SK-N-SH treated with all-trans-retinoic acid at 6 μM for 48 hours (cell line): Measurements from ENCODE around the gene CNOT9.

Source experiments
- ATAC-seq: fragments of 200-7000 bp; cut with Tn5 transposase; 3 replicates; pipeline ENCODE4 v1.9.1; 2020; ENCODE audit warnings: mild to moderate bottlenecking, moderate library complexity
- ARNTL ChIP-seq: fragments of 450-650 bp; formaldehyde crosslinking; IDR thresholded peaks from 2 replicates; pipeline ENCODE4 v1.5.0; 2020; ENCODE audit warnings: low read depth, mild to moderate bottlenecking, moderate library complexity, borderline replicate concordance
- BACH2 ChIP-seq: fragments of 250-450 bp; sonication (Bioruptor Pico); IDR thresholded peaks from 2 replicates; pipeline ENCODE4 v1.9.0; 2021; ENCODE audit warnings: mild to moderate bottlenecking, borderline replicate concordance
- CSDC2 ChIP-seq: fragments of 250-450 bp; sonication (Bioruptor Pico); IDR thresholded peaks from 2 replicates; pipeline ENCODE4 v1.5.0; 2020; ENCODE audit warnings: mild to moderate bottlenecking, moderate library complexity
- ESRRG ChIP-seq: fragments of 250-450 bp; sonication (Bioruptor Pico); IDR thresholded peaks from 2 replicates; pipeline ENCODE4 v1.6.1; 2021; ENCODE audit warnings: mild to moderate bottlenecking
- GLIS3 ChIP-seq: fragments of 250-450 bp; sonication (Bioruptor Pico); IDR thresholded peaks from 2 replicates; pipeline ENCODE4 v1.5.0; 2020; ENCODE audit warnings: mild to moderate bottlenecking, moderate library complexity
- ISL1 ChIP-seq: fragments of 250-450 bp; sonication (Bioruptor Pico); IDR thresholded peaks from 2 replicates; pipeline ENCODE4 v2.1.2; 2022; ENCODE audit warnings: mild to moderate bottlenecking, moderate library complexity
- OSR1 ChIP-seq: fragments of 250-450 bp; sonication (Bioruptor Pico); IDR thresholded peaks from 2 replicates; pipeline ENCODE4 v1.8.0; 2022; ENCODE audit warnings: moderate library complexity, mild to moderate bottlenecking, inconsistent platforms
- RARB ChIP-seq: fragments of 250-450 bp; sonication (Bioruptor Pico); IDR thresholded peaks from 2 replicates; pipeline ENCODE4 v1.8.0; 2021; ENCODE audit warnings: mild to moderate bottlenecking, moderate library complexity
- SNAI2 ChIP-seq: fragments of 250-450 bp; sonication (Bioruptor Pico); IDR thresholded peaks from 2 replicates; pipeline ENCODE4 v1.5.0; 2020; ENCODE audit warnings: mild to moderate bottlenecking, moderate library complexity
- TCF4 ChIP-seq: fragments of 250-450 bp; sonication (Bioruptor Pico); IDR thresholded peaks from 2 replicates; pipeline ENCODE4 v1.8.0; 2021; ENCODE audit warnings: mild to moderate bottlenecking, moderate library complexity, borderline replicate concordance
- TOX ChIP-seq: fragments of 250-450 bp; sonication (Bioruptor Pico); IDR thresholded peaks from 2 replicates; pipeline ENCODE4 v1.8.0; 2021; ENCODE audit warnings: mild to moderate bottlenecking, moderate library complexity, borderline replicate concordance
- ZFP3 ChIP-seq: fragments of 250-450 bp; sonication (Bioruptor Pico); IDR thresholded peaks from 2 replicates; pipeline ENCODE4 v1.5.0; 2020; ENCODE audit warnings: mild to moderate bottlenecking, moderate library complexity
- ZFP30 ChIP-seq: fragments of 450-650 bp; formaldehyde crosslinking; IDR thresholded peaks from 2 replicates; pipeline ENCODE4 v1.5.0; 2022; ENCODE audit warnings: mild to moderate bottlenecking, moderate library complexity
- ZNF565 ChIP-seq: fragments of 450-650 bp; formaldehyde crosslinking; conservative IDR thresholded peaks from 2 replicates; pipeline ENCODE4 v1.5.0; 2020; ENCODE audit warnings: low read depth, mild to moderate bottlenecking, moderate library complexity
- ZNF70 ChIP-seq: fragments of 450-650 bp; formaldehyde crosslinking; IDR thresholded peaks from 2 replicates; pipeline ENCODE4 v1.5.0; 2020; ENCODE audit warnings: mild to moderate bottlenecking, moderate library complexity
- TF ChIP-seq, protein P1 (sequence below): fragments of 250-450 bp; sonication (Bioruptor Pico); IDR thresholded peaks from 2 replicates; pipeline ENCODE4 v1.5.0; 2020; ENCODE audit warnings: mild to moderate bottlenecking, moderate library complexity
- TF ChIP-seq, protein P2 (sequence below): fragments of 250-450 bp; sonication (Bioruptor Pico); IDR thresholded peaks from 2 replicates; pipeline ENCODE4 v1.8.0; 2020; ENCODE audit warnings: mild to moderate bottlenecking, moderate library complexity, borderline replicate concordance
- TF ChIP-seq, protein P3 (sequence below): fragments of 250-450 bp; sonication (Bioruptor Pico); IDR thresholded peaks from 2 replicates; pipeline ENCODE4 v1.5.1; 2021; ENCODE audit warnings: mild to moderate bottlenecking, moderate library complexity
- TF ChIP-seq, protein P4 (sequence below): fragments of 250-450 bp; sonication (Bioruptor Pico); IDR thresholded peaks from 2 replicates; pipeline ENCODE4 v1.5.1; 2020; ENCODE audit warnings: low read depth, mild to moderate bottlenecking, moderate library complexity
- TF ChIP-seq, protein P5 (sequence below): fragments of 250-450 bp; sonication (Bioruptor Pico); IDR thresholded peaks from 2 replicates; pipeline ENCODE4 v1.8.0; 2021; ENCODE audit warnings: low read depth, mild to moderate bottlenecking, moderate library complexity, borderline replicate concordance

CNOT9 gene

DNA sequence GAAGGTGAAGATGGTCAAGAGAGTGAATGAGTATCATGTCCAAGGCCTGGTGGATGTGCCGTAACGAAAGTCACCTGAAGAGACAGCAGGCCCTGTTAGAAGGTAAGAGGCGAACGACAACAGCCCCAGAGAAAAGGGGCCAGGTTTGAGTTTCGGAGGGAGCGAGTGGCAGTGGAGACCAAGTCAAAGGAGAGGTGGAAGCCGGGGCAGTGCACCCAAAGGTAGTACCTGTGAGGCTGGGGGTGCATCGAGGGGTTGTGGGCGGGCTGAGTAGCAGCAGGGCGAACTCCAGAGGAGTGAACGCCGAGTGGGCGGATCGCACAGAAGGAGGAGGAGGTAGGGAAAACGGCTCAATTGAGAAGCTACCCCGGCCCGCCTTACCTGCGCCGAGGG is 846 bp upstream of the CNOT9 start (continued):
- TF ChIP-seq, protein P1, sequence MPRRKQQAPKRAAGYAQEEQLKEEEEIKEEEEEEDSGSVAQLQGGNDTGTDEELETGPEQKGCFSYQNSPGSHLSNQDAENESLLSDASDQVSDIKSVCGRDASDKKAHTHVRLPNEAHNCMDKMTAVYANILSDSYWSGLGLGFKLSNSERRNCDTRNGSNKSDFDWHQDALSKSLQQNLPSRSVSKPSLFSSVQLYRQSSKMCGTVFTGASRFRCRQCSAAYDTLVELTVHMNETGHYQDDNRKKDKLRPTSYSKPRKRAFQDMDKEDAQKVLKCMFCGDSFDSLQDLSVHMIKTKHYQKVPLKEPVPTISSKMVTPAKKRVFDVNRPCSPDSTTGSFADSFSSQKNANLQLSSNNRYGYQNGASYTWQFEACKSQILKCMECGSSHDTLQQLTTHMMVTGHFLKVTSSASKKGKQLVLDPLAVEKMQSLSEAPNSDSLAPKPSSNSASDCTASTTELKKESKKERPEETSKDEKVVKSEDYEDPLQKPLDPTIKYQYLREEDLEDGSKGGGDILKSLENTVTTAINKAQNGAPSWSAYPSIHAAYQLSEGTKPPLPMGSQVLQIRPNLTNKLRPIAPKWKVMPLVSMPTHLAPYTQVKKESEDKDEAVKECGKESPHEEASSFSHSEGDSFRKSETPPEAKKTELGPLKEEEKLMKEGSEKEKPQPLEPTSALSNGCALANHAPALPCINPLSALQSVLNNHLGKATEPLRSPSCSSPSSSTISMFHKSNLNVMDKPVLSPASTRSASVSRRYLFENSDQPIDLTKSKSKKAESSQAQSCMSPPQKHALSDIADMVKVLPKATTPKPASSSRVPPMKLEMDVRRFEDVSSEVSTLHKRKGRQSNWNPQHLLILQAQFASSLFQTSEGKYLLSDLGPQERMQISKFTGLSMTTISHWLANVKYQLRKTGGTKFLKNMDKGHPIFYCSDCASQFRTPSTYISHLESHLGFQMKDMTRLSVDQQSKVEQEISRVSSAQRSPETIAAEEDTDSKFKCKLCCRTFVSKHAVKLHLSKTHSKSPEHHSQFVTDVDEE: no peak
- TF ChIP-seq GLIS3 (CRISPR knock-in tag) (no peak), ARNTL (CRISPR knock-in tag) (no peak), ZFP3 (CRISPR knock-in tag) (no peak)
- TF ChIP-seq, all 23 proteins: peak for 0

DNA sequence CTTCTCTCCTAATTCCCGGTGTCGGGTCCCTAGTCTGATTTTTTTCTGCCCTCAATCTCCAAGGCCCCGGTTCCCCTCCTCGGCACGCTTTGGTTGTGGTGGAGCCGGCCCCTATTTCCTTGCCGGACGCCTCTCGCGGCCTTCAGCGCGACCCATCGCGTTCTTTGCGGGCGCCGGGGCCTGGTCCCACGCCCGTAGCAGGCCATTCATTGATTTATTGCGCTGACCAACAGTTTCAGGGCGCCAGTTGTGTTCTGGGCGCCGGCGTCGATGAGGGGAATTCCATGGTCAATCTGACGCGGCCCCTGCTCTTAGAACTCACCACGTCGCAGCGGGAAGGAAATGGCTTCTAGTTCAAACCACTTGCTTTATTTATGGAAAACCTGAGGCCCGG is 396 bp downstream of the CNOT9 start:
- TF ChIP-seq SNAI2 (CRISPR knock-in tag) (no peak), ISL1 (CRISPR knock-in tag) (no peak), CSDC2 (CRISPR knock-in tag) (no peak), ESRRG (CRISPR knock-in tag) (no peak)
- TF ChIP-seq, all 23 proteins: peak for 0
- peak; percentile 42 for ATAC-seq

DNA sequence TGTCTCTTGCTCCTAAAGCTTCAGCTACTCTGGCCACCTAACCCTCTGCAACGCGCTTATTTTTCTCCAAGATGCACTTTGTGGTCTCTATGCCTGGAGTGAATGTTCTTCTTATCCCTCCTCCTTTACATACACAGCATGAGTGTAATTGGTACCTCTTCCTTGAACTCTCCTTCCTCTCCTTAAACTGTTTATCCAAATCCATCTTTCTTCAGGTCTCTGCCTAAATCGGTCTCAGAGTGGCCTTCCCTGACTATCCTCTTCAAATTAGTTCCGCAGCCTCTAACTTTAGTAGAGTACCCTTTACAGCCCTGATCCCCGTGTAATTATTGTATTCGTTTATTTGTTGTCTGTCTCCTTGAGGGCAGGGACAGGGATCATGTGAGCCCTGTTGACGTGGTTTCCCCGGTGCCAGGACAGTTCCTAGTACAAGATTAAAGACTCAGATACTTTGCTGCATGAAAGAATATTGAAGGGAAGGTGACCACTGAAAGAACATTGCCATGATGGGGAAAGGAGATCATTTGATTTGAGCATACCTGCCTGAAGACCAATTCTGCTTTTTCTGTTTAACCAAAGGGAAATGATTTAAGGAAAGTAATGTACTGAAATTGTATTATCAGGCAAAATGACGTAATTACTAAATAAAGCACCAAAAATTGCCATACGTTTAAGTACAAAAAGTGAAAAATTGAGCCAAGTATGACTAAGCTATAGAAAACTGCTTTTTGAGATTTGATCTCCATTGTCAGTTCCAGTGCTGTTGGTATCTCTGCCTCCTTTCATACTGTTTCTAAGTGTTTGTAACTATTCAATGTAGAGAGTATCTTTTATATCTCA is 1.2 kb downstream of the CNOT9 start:
- TF ChIP-seq ARNTL (CRISPR knock-in tag): no peak
- TF ChIP-seq ZFP30 (CRISPR knock-in tag): no peak
- no peak for TF ChIP-seq ISL1 (CRISPR knock-in tag)
- TF ChIP-seq, protein P2, sequence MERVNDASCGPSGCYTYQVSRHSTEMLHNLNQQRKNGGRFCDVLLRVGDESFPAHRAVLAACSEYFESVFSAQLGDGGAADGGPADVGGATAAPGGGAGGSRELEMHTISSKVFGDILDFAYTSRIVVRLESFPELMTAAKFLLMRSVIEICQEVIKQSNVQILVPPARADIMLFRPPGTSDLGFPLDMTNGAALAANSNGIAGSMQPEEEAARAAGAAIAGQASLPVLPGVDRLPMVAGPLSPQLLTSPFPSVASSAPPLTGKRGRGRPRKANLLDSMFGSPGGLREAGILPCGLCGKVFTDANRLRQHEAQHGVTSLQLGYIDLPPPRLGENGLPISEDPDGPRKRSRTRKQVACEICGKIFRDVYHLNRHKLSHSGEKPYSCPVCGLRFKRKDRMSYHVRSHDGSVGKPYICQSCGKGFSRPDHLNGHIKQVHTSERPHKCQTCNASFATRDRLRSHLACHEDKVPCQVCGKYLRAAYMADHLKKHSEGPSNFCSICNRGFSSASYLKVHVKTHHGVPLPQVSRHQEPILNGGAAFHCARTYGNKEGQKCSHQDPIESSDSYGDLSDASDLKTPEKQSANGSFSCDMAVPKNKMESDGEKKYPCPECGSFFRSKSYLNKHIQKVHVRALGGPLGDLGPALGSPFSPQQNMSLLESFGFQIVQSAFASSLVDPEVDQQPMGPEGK (CRISPR knock-in tag): no peak
- no peak for TF ChIP-seq ZFP3 (CRISPR knock-in tag)
- TF ChIP-seq SNAI2 (CRISPR knock-in tag): no peak
- no peak for TF ChIP-seq OSR1 (CRISPR knock-in tag)
- TF ChIP-seq GLIS3 (CRISPR knock-in tag): no peak
- TF ChIP-seq ZNF70: no peak
- TF ChIP-seq TCF4 (CRISPR knock-in tag): no peak
- TF ChIP-seq, protein P3, sequence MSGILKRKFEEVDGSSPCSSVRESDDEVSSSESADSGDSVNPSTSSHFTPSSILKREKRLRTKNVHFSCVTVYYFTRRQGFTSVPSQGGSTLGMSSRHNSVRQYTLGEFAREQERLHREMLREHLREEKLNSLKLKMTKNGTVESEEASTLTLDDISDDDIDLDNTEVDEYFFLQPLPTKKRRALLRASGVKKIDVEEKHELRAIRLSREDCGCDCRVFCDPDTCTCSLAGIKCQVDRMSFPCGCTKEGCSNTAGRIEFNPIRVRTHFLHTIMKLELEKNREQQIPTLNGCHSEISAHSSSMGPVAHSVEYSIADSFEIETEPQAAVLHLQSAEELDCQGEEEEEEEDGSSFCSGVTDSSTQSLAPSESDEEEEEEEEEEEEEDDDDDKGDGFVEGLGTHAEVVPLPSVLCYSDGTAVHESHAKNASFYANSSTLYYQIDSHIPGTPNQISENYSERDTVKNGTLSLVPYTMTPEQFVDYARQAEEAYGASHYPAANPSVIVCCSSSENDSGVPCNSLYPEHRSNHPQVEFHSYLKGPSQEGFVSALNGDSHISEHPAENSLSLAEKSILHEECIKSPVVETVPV (CRISPR knock-in tag): no peak
- TF ChIP-seq, protein P4, sequence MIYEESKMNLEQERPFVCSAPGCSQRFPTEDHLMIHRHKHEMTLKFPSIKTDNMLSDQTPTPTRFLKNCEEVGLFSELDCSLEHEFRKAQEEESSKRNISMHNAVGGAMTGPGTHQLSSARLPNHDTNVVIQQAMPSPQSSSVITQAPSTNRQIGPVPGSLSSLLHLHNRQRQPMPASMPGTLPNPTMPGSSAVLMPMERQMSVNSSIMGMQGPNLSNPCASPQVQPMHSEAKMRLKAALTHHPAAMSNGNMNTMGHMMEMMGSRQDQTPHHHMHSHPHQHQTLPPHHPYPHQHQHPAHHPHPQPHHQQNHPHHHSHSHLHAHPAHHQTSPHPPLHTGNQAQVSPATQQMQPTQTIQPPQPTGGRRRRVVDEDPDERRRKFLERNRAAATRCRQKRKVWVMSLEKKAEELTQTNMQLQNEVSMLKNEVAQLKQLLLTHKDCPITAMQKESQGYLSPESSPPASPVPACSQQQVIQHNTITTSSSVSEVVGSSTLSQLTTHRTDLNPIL (CRISPR knock-in tag): no peak
- TF ChIP-seq ZNF565 (CRISPR knock-in tag): no peak
- no peak for TF ChIP-seq ESRRG (CRISPR knock-in tag)
- TF ChIP-seq BACH2 (CRISPR knock-in tag): no peak
- TF ChIP-seq, protein P5, sequence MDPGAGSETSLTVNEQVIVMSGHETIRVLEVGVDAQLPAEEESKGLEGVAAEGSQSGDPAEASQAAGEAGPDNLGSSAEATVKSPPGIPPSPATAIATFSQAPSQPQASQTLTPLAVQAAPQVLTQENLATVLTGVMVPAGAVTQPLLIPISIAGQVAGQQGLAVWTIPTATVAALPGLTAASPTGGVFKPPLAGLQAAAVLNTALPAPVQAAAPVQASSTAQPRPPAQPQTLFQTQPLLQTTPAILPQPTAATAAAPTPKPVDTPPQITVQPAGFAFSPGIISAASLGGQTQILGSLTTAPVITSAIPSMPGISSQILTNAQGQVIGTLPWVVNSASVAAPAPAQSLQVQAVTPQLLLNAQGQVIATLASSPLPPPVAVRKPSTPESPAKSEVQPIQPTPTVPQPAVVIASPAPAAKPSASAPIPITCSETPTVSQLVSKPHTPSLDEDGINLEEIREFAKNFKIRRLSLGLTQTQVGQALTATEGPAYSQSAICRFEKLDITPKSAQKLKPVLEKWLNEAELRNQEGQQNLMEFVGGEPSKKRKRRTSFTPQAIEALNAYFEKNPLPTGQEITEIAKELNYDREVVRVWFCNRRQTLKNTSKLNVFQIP (CRISPR knock-in tag): no peak
- TF ChIP-seq RARB: no peak
- TF ChIP-seq CSDC2 (CRISPR knock-in tag): no peak
- TF ChIP-seq, protein P1: no peak
- TF ChIP-seq TOX (CRISPR knock-in tag): no peak
- ATAC-seq: peak; percentile 25
